Stimulated activated naive CD8-positive, alpha-beta T cell treated with anti-CD3 and anti-CD28 coated beads, Interleukin-15, amount 100 ng/mL, for 72 hours (primary cell): ENCODE results near the gene LRRC26.
A peak's percentile ranks its signal among the peaks of the same experiment; 100 is the strongest.

Source experiments
- ATAC-seq: fragments of 150-1000 bp; cut with Tn5 transposase; 2 replicates; pipeline ENCODE4 v1.10.0; 2021; ENCODE audit warnings: mild to moderate bottlenecking, moderate library complexity
- DNase-seq, 2 donors: peaks; one replicate each; pipeline ENCODE4 v3.0.0; 2021 to 2022
- H3K27ac Mint-ChIP-seq, 2 donors: one replicate each; pipeline ENCODE4 v1.8.0; 2022; ENCODE audit warnings: mild to moderate bottlenecking in 2 of 2, mixed read lengths in 2 of 2, moderate library complexity in 2 of 2
- H3K27me3 Mint-ChIP-seq: one replicate; pipeline ENCODE4 v1.8.0; 2022; ENCODE audit warnings: mixed read lengths
- H3K4me1 Mint-ChIP-seq: one replicate; pipeline ENCODE4 v1.8.0; 2022; ENCODE audit warnings: mild to moderate bottlenecking, mixed read lengths
- H3K4me3 Mint-ChIP-seq, 2 donors: one replicate each; pipeline ENCODE4 v1.8.0; 2022; ENCODE audit warnings: mild to moderate bottlenecking in 2 of 2, mixed read lengths in 2 of 2, moderate library complexity in 1 of 2
- H3K9me3 Mint-ChIP-seq, 2 donors: one replicate each; pipeline ENCODE4 v1.8.0; 2022; ENCODE audit warnings: mixed read lengths in 2 of 2

The LRRC26 gene

DNA sequence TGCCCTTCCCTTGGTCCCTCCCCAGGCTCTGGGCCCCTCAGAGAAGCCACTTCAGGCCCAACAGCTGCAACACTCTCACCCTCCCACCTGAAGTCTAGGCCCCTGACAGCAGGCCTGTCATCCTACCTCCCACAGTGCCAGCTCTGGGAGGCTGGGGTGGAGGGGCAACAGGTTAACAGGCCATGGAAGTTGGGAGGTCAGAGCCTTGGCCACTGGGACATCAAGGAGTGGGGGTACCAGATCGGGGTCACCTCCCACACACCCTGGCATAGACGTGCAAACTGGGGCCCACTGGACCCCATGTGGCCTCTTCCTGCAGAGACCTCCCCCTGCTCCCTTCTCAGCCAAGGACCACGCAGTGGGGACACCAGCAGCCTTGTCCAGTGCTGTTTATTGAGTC, 21.4 kb upstream of the LRRC26 start:
- Mint-ChIP-seq H3K4me1 (peaks cover 41% of the 10 kb centered on the region), H3K27ac (no peak overlapping the region), H3K9me3 (no peaks in the 10 kb centered on the region), H3K4me3 (peak overlapping the region in 1 of 2 donors; percentile 70), H3K27me3 (no peaks in the 10 kb centered on the region)
- DNase-seq = no peak
- ATAC-seq = no peak

DNA sequence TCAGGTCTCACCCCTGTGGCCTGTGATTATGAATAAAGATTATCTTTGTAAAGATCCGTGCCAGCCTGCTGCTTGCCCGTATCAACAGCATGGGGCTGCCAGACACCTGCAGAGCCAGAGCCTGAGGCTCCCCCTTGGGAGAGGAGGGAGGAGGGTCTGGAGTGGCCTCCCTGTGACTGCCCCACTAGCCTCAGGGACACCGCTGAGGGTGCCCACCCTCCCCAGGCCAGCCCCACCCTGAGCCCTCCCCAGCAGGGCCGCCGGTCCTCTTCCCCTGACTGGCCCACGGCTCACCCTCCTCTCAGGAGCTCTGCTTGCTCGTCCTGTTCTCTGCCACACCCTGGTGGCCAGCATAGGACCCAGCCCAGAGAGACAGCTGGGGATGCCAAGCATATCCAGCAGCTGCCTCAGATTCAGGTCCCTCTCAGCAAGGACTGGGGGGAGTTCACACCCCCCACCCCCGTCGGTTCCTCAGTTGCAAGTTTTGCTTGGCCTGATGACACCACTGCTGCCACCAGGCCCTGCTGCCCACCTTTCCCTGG, 20.5 kb upstream of the LRRC26 start:
- peak overlapping the region; percentile 78 to 95 for H3K27ac Mint-ChIP-seq
- H3K9me3 Mint-ChIP-seq = no peaks in the 10 kb centered on the region
- no peaks in the 10 kb centered on the region for H3K27me3 Mint-ChIP-seq
- ATAC-seq = no peak
- H3K4me3 Mint-ChIP-seq = peak overlapping the region; percentile 91 to 98
- peaks cover 49% of the 10 kb centered on the region for H3K4me1 Mint-ChIP-seq
- no peak for DNase-seq

DNA sequence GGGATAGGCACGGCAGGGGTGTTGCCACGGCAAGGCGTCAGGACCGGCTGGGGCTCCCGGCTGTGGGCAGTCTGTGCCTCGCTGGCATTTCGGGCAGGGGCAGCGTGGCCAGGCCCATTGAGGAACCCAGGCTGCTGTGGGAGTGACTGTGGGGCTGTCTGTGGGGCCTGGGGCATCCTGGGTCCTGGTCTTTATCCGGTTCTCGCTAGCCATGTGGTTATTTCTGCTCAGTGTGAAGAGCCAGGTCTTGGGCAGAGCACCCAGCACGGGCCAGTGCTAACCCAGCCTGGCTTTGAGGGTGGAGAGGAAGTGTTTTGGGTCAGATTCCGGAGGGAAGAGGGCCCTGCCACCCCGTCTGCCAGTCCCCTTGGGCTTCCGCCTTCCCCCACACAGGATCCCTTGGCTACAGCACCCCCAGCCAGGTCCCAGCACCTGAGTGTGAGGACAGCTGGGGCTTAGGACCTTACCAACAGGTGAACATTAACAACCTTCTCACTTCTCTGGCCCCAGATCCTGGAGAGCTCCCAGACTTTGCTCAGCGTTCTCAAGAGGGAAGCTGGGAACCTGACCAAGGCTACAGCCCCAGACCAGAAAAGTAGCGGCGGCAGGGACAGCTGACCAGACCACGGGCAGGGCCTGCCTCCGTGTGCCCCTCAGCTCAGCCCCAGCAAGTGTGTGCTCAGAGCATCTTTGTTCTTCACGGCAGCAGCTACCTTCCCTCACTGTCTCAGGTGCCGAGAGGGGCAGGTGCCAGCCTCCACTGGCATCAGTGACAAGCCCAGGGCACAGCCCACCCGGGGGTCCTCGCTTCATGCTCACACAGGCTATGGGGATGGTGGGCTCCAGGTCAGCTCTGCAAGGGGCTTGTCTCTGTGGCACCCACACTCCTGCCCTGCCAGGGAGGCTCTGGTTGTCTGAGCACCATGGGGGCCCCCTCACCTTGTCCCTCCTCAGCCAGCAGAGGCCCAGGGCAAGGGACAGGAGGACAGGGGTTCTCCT, 19.7 kb upstream of the LRRC26 start:
- no peak for ATAC-seq
- Mint-ChIP-seq H3K4me1 (peaks cover 54% of the 10 kb centered on the region), H3K27me3 (no peaks in the 10 kb centered on the region), H3K4me3 (peak overlapping the region; percentile 91 to 98), H3K9me3 (no peaks in the 10 kb centered on the region), H3K27ac (peak overlapping the region; percentile 78 to 90)
- DNase-seq = no peak

DNA sequence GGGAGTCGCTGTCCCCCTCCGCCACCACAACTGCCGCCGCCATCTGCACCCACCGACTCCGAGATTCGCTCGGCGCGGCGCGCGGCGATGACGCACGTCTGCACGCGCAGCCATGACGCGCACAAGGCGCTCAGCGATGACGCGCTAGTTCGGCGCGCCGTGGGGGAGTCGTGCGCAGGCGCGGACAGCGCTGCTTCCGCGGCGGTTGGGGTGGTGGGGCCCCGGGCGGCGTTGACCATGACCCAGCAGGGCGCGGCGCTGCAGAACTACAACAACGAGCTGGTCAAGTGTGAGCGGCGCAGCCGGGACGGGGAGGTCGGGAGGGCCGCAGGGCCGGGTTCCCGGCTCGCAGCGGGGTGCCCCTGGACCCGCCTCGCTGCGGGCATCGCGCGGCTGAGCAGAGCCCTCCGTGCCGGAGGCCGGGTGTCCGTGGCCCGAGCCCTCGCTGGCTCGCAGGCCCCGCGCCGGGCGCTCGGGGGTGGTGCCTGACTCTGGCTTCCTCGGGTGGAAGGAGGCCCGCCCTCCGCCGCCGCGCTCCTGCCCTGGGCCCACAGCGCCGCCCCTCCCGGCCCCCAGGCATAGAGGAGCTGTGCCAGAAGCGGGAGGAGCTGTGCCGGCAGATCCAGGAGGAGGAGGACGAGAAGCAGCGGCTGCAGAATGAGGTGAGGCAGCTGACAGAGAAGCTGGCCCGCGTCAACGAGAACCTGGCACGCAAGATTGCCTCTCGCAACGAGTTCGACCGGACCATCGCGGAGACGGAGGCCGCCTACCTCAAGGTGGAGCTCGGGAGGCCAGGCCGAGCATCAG, 18.8 kb upstream of the LRRC26 start, which contains the start of the genes ANAPC2 and SSNA1:
ANAPC2 (minus strand) TSS at position 71 of the 807 bp plus-strand sequence; CDS start at position 43, 28 bp downstream.
SSNA1 (plus strand) TSS at position 187 of the 807 bp plus-strand sequence; CDS start at position 238, 51 bp downstream.
- Mint-ChIP-seq H3K9me3 (no peaks in the 10 kb centered on the region), H3K27ac (peak within 1 kb of the TSS; percentile 90 to 96), H3K4me3 (peak within 1 kb of the TSS; percentile 91 to 98), H3K27me3 (no peaks in the 10 kb centered on the region), H3K4me1 (peaks cover 62% of the 10 kb centered on the region)
- ATAC-seq (peak; percentile 86), DNase-seq (peak; percentile 95 to 97)

DNA sequence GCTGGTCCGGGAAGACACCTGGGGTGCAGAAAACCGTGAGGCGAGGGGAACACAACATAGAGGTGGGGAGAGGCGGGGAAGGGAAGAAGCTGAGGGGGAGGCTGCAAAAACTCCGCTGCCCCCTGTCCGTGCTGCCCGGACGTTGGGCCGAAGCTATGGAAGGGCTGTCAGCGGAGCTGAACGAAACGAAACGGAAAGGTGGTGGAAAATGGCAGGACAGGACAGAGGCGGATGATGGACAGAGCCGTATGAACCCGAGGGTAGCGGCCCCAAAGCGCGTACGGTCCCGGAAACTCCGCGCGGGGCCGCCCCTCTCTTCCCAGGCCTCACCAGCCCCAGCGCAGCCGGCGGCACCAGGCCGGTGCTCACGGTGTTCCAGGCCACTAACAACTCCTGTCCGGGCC, 18.2 kb upstream of the LRRC26 start:
- Mint-ChIP-seq H3K4me3 (peak overlapping the region; percentile 85 to 98), H3K27me3 (no peaks in the 10 kb centered on the region), H3K27ac (peak overlapping the region; percentile 90 to 96), H3K4me1 (peaks cover 62% of the 10 kb centered on the region), H3K9me3 (no peaks in the 10 kb centered on the region)
- ATAC-seq = peak; percentile 3
- DNase-seq = no peak

DNA sequence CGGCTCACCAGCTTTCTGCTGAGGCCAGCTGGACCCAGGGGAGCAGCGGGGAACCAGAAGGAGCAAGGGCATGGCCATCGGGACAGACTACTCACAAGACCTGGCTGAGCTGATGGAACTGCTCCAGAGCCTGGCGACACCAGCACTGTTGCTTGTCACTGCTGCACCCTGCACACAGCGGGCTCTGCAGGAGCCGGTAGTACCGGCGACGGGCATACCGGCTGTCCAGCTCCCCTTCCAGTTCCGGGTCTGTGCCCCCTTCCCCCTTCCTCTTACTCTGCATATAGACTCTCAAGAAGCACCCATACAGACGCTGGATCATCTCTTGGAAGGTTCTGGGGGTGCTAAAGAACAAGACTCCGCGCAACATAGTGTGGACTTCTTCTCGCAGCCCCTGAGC, 17.5 kb upstream of the LRRC26 start:
- H3K27me3 Mint-ChIP-seq = no peaks in the 10 kb centered on the region
- H3K27ac Mint-ChIP-seq = peak overlapping the region; percentile 90 to 96
- H3K9me3 Mint-ChIP-seq = no peaks in the 10 kb centered on the region
- H3K4me1 Mint-ChIP-seq = peaks cover 62% of the 10 kb centered on the region
- peak overlapping the region; percentile 85 to 98 for H3K4me3 Mint-ChIP-seq
- DNase-seq = no peak
- no peak for ATAC-seq

DNA sequence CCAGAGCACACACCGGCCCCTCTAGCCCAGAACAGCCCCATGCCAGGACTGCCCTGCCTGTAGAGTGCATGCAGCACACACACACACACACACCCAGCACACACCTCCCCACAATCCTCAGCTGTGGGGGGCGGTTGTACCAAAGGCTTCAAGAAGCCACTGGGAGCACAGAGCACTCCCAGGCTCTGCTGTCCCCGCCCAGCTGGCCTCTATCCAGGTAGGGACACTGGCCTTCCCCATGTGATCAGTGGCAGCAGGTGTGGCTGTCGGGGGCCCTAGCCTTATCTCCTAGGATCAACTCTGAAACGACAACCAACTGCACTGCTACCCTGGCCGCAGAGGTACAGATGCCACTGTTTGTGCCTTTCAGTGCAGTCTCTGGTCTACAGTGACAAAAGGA, 16.5 kb upstream of the LRRC26 start:
- no peaks in the 10 kb centered on the region for H3K27me3 Mint-ChIP-seq
- peak overlapping the region in 1 of 2 donors; percentile 83 for H3K27ac Mint-ChIP-seq
- ATAC-seq (no peak), DNase-seq (no peak)
- no peaks in the 10 kb centered on the region for H3K9me3 Mint-ChIP-seq
- H3K4me1 Mint-ChIP-seq = peaks cover 62% of the 10 kb centered on the region
- H3K4me3 Mint-ChIP-seq = peak overlapping the region; percentile 85 to 98

DNA sequence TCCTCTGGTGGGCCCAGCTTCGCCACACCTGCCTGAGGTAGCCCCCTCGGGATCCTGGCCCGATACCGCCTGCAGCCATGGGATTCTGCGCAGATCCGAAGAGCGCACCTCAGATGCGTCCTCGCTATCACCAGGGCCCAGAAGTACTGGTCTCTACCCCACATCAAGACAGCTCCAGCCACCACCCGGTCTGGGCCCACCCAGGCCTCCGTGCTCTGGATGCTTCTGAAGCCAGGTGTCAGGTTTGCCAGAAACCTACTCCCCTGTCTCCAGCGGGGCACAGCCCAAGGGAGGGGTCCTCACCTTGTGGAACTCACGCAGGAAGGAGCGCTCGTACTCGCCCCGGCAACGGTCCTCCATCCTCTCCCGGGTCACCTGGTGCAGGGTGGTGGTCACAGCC, 16.1 kb upstream of the LRRC26 start:
- H3K27ac Mint-ChIP-seq = no peak overlapping the region
- H3K9me3 Mint-ChIP-seq = no peaks in the 10 kb centered on the region
- H3K4me1 Mint-ChIP-seq = peaks cover 57% of the 10 kb centered on the region
- DNase-seq (no peak), ATAC-seq (no peak)
- H3K27me3 Mint-ChIP-seq = no peaks in the 10 kb centered on the region
- peak overlapping the region in 1 of 2 donors; percentile 10 for H3K4me3 Mint-ChIP-seq

DNA sequence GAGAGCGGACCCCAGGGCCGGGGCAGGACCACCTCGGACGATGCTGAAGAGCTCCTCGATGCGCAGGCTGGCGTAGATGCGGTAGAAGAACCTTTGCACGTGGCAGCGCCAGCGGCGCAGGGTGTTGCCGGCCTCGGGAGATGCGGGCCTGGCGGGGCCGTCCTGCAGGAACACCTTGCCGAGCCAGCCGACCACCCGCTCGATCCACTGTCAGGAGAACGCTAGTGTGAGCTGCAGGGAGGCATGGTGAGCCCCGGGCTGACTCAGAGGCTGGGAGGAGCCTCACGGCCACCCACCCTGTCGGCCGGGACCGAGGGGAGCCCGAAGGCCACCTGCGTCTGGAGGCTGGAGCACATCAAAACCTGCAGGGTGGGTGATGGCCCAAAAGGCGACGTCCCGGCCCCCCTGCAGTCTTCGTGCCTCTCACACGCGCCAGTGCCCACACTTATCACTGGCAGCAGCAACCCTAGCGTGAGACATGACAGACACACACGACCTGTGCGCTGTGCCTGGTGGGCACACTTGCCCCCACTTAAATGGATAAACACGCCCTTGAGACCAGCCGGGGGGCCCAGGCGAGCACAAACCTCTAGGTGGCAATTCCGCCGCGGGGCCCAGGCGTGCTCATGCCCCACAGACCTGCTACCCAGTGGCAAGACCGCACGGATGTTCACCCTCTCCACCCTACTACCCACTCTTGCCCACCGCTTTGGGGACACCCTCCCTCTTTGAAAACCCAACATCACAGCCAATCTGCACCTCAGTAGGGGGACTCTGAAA, 15.2 kb upstream of the LRRC26 start:
- H3K4me1 Mint-ChIP-seq = peaks cover 48% of the 10 kb centered on the region
- H3K27ac Mint-ChIP-seq = peak overlapping the region in 1 of 2 donors; percentile 92
- ATAC-seq (no peak), DNase-seq (no peak)
- H3K27me3 Mint-ChIP-seq = no peaks in the 10 kb centered on the region
- no peaks in the 10 kb centered on the region for H3K9me3 Mint-ChIP-seq
- peak overlapping the region in 1 of 2 donors; percentile 18 for H3K4me3 Mint-ChIP-seq

DNA sequence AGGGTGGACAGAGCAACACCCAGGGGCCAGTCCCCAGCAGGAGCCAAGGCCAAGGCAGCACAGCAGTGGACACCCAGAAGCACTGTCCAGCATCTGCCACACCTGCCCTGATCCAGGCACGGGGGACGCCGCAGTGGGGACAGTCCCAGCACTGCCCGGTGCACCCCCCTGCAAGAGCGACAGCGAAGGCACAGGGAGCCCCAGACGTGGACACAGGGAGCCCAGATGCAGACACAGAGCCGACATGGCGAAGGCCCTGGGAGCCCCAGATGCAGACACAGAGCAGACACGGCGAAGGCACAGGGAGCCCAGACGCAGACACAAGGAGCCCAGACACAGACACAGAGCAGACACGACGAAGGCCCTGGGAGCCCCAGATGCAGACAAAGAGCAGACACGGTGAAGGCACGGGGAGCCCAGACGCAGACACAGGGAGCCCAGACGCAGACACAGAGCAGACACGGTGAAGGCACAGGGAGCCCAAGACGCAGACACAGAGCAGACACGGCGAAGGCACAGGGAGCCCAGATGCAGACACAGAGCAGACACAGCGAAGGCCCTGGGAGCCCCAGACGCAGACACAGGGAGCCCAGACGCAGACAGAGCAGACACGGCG, 14.2 kb upstream of the LRRC26 start:
- Mint-ChIP-seq H3K4me1 (peaks cover 39% of the 10 kb centered on the region), H3K9me3 (no peaks in the 10 kb centered on the region)
- ATAC-seq = no peak

DNA sequence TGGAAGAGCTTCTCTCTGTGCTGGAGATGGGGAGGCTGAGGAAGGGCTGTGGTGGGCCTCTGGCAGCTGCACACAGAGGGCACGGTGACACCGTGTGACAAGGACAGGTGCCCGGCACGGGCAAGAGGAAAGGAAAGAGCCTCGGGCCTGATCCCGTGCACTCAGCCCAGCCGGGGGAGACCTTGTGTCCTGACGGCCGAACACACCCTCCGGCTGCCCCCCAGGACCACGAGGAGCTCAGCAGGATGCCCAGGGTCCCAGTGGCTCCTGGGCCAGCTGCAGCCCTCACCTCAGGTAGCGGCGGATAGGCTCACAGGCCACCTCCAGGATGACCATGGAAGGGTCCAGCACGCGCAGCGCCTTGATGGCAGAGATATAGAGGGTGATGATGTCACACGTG, 13.0 kb upstream of the LRRC26 start:
- Mint-ChIP-seq H3K27me3 (no peaks in the 10 kb centered on the region), H3K9me3 (no peaks in the 10 kb centered on the region), H3K27ac (peak overlapping the region in 1 of 2 donors; percentile 85), H3K4me3 (no peak overlapping the region), H3K4me1 (peaks cover 36% of the 10 kb centered on the region)
- DNase-seq = no peak
- ATAC-seq = no peak

More for the DNA sequence above, 14.2 kb upstream of the LRRC26 start:
- Mint-ChIP-seq H3K27ac (peak overlapping the region; percentile 31 to 92), H3K4me3 (no peak overlapping the region), H3K27me3 (no peaks in the 10 kb centered on the region)
- DNase-seq = no peak

DNA sequence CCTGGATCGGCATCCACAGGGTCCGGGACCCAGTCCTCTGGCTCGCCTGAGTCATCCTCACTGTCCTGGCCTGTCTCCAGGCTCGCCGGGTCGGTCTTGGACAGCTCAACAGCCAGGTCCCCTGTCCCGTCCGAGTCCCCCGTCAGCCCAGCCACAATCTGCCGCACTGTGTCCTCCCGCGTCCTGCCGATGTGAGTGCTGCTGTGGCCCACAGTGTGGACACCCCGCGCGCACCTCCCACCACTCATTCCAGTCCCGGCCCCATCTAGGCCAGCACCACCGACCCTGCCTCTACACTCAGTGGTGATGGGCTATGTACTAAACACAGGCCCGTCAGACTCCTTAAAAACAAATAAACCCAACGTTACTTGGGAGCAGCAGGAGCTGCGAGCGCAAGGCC, 11.8 kb upstream of the LRRC26 start:
- no peak for ATAC-seq
- Mint-ChIP-seq H3K4me1 (peaks cover 25% of the 10 kb centered on the region), H3K9me3 (no peaks in the 10 kb centered on the region), H3K4me3 (no peak overlapping the region), H3K27ac (no peak overlapping the region), H3K27me3 (no peaks in the 10 kb centered on the region)
- DNase-seq = no peak

DNA sequence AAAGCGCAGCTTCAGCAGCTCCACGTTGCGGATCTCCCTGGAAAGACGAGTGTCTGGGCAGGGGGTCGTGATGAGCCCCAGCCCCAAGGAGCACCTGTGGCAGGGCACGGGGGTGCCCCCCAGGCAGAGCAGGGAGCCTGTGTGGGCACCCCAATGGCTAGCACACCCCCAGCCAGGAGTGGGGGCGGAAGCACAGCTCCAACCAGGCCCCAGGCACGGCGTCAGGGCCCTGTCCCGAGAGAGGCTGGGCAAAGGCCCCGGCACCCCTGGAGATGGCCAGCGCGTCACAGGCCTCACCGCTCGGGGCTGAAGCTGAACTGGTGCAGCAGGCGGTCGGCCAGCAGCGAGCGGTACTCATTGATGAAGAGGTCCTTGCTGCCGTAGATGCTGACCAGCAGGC, 10.6 kb upstream of the LRRC26 start:
- no peak overlapping the region for H3K4me3 Mint-ChIP-seq

DNA sequence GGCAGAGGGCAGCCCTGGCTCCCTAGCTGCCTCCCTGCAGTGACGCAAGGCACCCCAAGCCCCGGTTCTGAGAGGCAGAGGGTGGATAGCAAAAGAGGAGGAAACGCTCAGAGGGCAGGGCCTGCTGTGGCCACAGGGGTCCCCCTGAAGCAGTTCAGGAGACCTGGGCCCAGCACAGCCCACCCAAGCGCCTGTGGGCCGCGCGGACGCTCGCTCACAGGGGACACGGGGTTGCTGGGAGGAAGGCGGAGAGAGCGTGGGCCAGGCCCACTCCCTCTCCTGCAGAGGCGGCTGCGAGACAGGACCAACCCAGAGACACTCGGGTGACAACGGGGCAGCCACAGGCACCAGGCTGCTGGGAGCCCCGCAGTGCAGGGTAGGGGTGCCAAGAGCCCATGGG, 9.9 kb upstream of the LRRC26 start:
- H3K9me3 Mint-ChIP-seq = no peaks in the 10 kb centered on the region
- peak overlapping the region in 1 of 2 donors; percentile 50 for H3K27ac Mint-ChIP-seq
- peaks cover 20% of the 10 kb centered on the region for H3K4me1 Mint-ChIP-seq
- no peak for DNase-seq
- no peak for ATAC-seq
- peaks cover 9% of the 10 kb centered on the region for H3K27me3 Mint-ChIP-seq
- H3K4me3 Mint-ChIP-seq = no peak overlapping the region

More for the DNA sequence above, 10.6 kb upstream of the LRRC26 start:
- H3K4me1 Mint-ChIP-seq = peaks cover 17% of the 10 kb centered on the region
- no peak for DNase-seq
- H3K27me3 Mint-ChIP-seq = peaks cover 5% of the 10 kb centered on the region
- H3K27ac Mint-ChIP-seq = no peak overlapping the region
- no peaks in the 10 kb centered on the region for H3K9me3 Mint-ChIP-seq
- no peak for ATAC-seq
